PC-9 (cell line): ENCODE data around the gene SLC16A4. TPM values are rescaled to one million over a fixed set of nuclear protein-coding genes. Genes with fewer than 3 reads are reported as not detected.

Source experiments
- BruUV-seq: library from RNA; stranded (reverse); fragments of 400-500 nt; replicated peaks from 2 replicates; lab custom pipeline; 2021; lab: Mats Ljungman, UMichigan
- CTCF ChIA-PET: fragments of 300-600 bp; sonication (Branson Sonifier 250); formaldehyde crosslinking; loops from one replicate; lab custom pipeline; 2022; ENCODE audit warnings: antibody characterized with exemption; lab: Charles Lee
- POLR2A ChIA-PET: fragments of 300-600 bp; sonication (Branson Sonifier 250); formaldehyde crosslinking; loops from one replicate; lab custom pipeline; 2022; ENCODE audit warnings: antibody characterized with exemption; ENCODE audit not compliant: unreplicated experiment; lab: Charles Lee
- DNase-seq, 2 experiments: peaks; one replicate each; pipeline versions ENCODE4 v3.0.0 to v3.0.0-alpha.2; 2015 to 2022; ENCODE audit warnings: mixed read lengths in 1 of 2
- H2AFZ ChIP-seq: fragments of 200-600 bp; sonication (generic); 2 replicates; pipeline ENCODE4 v1.8.1; 2017; ENCODE audit warnings: antibody characterized with exemption
- H3F3A ChIP-seq: fragments of 200-600 bp; sonication (generic); 2 replicates; pipeline ENCODE4 v1.8.1; 2017; ENCODE audit warnings: antibody characterized with exemption, mild to moderate bottlenecking, low read depth; ENCODE audit not compliant: insufficient read depth
- H3K27ac ChIP-seq: fragments of 200-600 bp; sonication (generic); 2 replicates; pipeline ENCODE4 v1.6.1; 2016; ENCODE audit warnings: mixed run types
- H3K27me3 ChIP-seq: fragments of 200-600 bp; sonication (generic); 2 replicates; pipeline ENCODE4 v1.6.1; 2016; ENCODE audit warnings: low read depth, mixed run types; ENCODE audit not compliant: insufficient read depth
- H3K36me3 ChIP-seq: fragments of 200-600 bp; sonication (generic); 2 replicates; pipeline ENCODE4 v1.6.1; 2016; ENCODE audit warnings: low read depth, mixed run types
- H3K4me1 ChIP-seq: fragments of 200-600 bp; sonication (generic); replicated peaks from 2 replicates; pipeline ENCODE4 v1.6.1; 2016; ENCODE audit warnings: mixed run types; ENCODE audit not compliant: insufficient read depth
- H3K4me2 ChIP-seq: fragments of 200-600 bp; sonication (generic); 2 replicates; pipeline ENCODE4 v1.6.1; 2017; ENCODE audit warnings: mixed run types
- H3K4me3 ChIP-seq: fragments of 200-600 bp; sonication (generic); 2 replicates; pipeline ENCODE4 v1.6.1; 2016; ENCODE audit warnings: mixed run types
- H3K79me2 ChIP-seq: fragments of 200-600 bp; sonication (generic); 2 replicates; pipeline ENCODE4 v1.6.1; 2017; ENCODE audit warnings: low read depth, mixed run types
- H3K9me2 ChIP-seq: fragments of 200-600 bp; sonication (generic); 2 replicates; pipeline ENCODE4 v1.8.1; 2017; ENCODE audit warnings: mild to moderate bottlenecking; ENCODE audit not compliant: insufficient read depth
- H3K9me3 ChIP-seq: fragments of 200-600 bp; sonication (generic); 2 replicates; pipeline ENCODE4 v1.8.1; 2016; ENCODE audit warnings: low read depth; ENCODE audit not compliant: insufficient read depth
- H4K20me1 ChIP-seq: fragments of 200-600 bp; sonication (generic); 2 replicates; pipeline ENCODE4 v1.8.1; 2017; ENCODE audit not compliant: insufficient read depth
- EZH2 ChIP-seq: fragments of 200-600 bp; sonication (generic); IDR thresholded peaks from 2 replicates; pipeline ENCODE4 v1.8.0; 2017; ENCODE audit warnings: antibody characterized with exemption, low read depth
- intact Hi-C: fragments of 100-400 bp; cut with micrococcal nuclease; formaldehyde crosslinking; loops from one replicate; pipeline ENCODE4 v1.10.0; 2022; ENCODE audit not compliant: unreplicated experiment
- total RNA-seq: library from RNA; stranded (reverse); gene quantifications from 2 replicates; pipeline ENCODE4 v1.2.3, GENCODE V29; 2021
- TF ChIP-seq, protein P1 (sequence below): fragments of 200-600 bp; sonication (generic); conservative IDR thresholded peaks from 2 replicates; pipeline ENCODE4 v1.6.1; 2017; ENCODE audit warnings: mixed run types, antibody characterized with exemption, mild to moderate bottlenecking, moderate library complexity

SLC16A4 gene
- total RNA-seq, 1 experiment from 2014 or later, result 32.7 TPM

DNA sequence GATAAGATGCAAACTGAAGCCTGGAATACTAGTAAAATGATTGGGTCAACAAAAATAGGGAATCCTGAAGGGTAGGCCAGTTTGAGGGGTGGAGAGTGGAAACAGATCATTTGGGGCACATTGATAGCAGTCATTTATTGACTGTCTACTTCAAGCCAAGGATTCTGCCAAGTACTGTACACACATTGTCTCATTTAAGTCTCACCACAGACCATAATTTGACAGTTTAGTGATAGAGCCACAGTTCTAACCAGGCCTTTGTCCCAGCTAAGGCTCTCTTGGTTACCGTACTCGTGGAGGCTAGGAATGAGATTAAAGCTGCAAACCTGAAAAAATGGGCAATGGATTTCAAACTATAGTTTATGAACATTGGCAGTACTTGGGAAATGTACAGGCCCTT lies 40.5 kb downstream of the SLC16A4 start:
- Histone ChIP-seq H3K27ac (peak overlapping the region; percentile 5; the same call in 1 of the 2 replicates), H2AFZ (no peak overlapping the region), H3K27me3 (no peaks in the 10 kb centered on the region), H3K4me3 (no peak overlapping the region), H3K4me1 (peaks cover 78% of the 10 kb centered on the region), H3K9me2 (no peaks in the 10 kb centered on the region), H3K9me3 (no peaks in the 10 kb centered on the region), H3K79me2 (peaks cover 100% of the 10 kb centered on the region), H3K4me2 (peak overlapping the region; percentile 5; the same call in 1 of the 2 replicates), H3K36me3 (peaks cover 61% of the 10 kb centered on the region), H4K20me1 (peaks cover 56% of the 10 kb centered on the region), H3F3A (peaks cover 30% of the 10 kb centered on the region)
- no TSS peak for BruUV-seq
- ChIA-PET POLR2A (interaction anchor here (0.6 kb wide), 1 partner anchor 17 kb away, joined by 3 read pairs; no protein-coding TSS in a partner anchor), CTCF (interaction anchor here (1.0 kb wide), 1 partner anchor 142 kb away, joined by 3 read pairs; no protein-coding TSS in a partner anchor)
- DNase-seq, result no peak
- TF ChIP-seq, protein P1, sequence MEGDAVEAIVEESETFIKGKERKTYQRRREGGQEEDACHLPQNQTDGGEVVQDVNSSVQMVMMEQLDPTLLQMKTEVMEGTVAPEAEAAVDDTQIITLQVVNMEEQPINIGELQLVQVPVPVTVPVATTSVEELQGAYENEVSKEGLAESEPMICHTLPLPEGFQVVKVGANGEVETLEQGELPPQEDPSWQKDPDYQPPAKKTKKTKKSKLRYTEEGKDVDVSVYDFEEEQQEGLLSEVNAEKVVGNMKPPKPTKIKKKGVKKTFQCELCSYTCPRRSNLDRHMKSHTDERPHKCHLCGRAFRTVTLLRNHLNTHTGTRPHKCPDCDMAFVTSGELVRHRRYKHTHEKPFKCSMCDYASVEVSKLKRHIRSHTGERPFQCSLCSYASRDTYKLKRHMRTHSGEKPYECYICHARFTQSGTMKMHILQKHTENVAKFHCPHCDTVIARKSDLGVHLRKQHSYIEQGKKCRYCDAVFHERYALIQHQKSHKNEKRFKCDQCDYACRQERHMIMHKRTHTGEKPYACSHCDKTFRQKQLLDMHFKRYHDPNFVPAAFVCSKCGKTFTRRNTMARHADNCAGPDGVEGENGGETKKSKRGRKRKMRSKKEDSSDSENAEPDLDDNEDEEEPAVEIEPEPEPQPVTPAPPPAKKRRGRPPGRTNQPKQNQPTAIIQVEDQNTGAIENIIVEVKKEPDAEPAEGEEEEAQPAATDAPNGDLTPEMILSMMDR, result no peak
- TF ChIP-seq EZH2, result no peak
- intact Hi-C loops, result no loop called here

DNA sequence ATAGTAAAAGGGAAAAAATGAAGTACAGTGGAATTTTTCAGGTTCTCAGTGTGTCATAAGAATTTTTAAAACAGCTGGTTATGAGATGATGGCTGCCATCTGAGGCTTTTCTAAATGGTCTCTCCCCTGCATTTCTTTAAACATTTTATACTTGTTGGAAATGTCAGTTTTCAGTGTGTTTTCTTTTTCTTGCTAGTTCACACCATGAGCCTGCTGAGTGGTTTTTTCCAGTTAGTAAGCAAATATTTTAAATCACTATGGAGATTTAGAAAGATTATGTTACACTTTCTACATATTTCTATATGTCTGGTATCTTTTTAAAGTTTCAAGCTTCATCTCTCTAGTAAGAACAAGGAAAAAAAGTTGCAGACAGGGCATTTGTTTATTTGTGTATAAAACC lies 42.1 kb downstream of the SLC16A4 start:
- Histone ChIP-seq H3K79me2 (peaks cover 100% of the 10 kb centered on the region), H2AFZ (no peak overlapping the region), H4K20me1 (peaks cover 72% of the 10 kb centered on the region), H3K27me3 (no peaks in the 10 kb centered on the region), H3K4me1 (peaks cover 81% of the 10 kb centered on the region), H3K4me3 (no peak overlapping the region), H3K36me3 (peaks cover 73% of the 10 kb centered on the region), H3K9me3 (no peaks in the 10 kb centered on the region), H3K4me2 (peak overlapping the region; percentile 41), H3K27ac (peak overlapping the region; percentile 0; the same call in 1 of the 2 replicates), H3K9me2 (no peaks in the 10 kb centered on the region), H3F3A (peaks cover 18% of the 10 kb centered on the region; the same call in 1 of the 2 replicates)
- no peak for DNase-seq
- intact Hi-C loops, result no loop called here
- BruUV-seq, result no TSS peak
- ChIA-PET POLR2A (interaction anchor here (0.5 to 0.6 kb wide), 3 partner anchors 9 to 59 kb away, joined by 3 read pairs; partner anchors contain the start of gene LAMTOR5), CTCF (interaction anchor here (0.5 kb wide), 1 partner anchor 15 kb away, joined by 4 read pairs; no protein-coding TSS in a partner anchor)
- no peak for TF ChIP-seq EZH2
- TF ChIP-seq, protein P1, result no peak

DNA sequence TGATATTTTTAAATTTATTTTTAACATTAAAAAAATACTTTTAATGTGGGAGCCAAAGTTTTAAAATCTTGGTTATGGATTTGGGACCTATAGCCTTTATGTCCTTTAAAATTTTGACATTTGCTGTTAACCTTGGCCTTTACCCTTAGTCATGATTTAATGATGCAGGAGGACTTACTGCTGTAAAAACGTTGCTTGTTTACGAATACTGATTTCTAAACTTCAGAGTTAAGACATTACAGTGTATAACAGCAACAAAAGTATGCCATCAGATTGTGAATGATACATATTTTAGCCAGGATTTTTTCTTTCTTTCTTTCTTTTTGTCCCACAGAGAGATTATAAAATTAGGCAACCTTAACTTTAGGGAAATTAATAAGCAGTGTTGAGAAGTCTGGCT lies 42.8 kb downstream of the SLC16A4 start:
- peak overlapping the region; percentile 0; the same call in 1 of the 2 replicates for H3K27ac ChIP-seq
- peaks cover 80% of the 10 kb centered on the region for H3K36me3 ChIP-seq
- H3K4me1 ChIP-seq, result peaks cover 83% of the 10 kb centered on the region
- BruUV-seq, result no TSS peak
- DNase-seq, result no peak
- intact Hi-C loops, result no loop called here
- peaks cover 79% of the 10 kb centered on the region for H4K20me1 ChIP-seq
- no peaks in the 10 kb centered on the region for H3K9me2 ChIP-seq
- ChIA-PET CTCF (no interaction called here), POLR2A (no interaction called here)
- H3K4me3 ChIP-seq, result no peak overlapping the region
- H3K27me3 ChIP-seq, result no peaks in the 10 kb centered on the region
- H2AFZ ChIP-seq, result no peak overlapping the region
- TF ChIP-seq, protein P1, result no peak
- TF ChIP-seq EZH2, result no peak
- H3K79me2 ChIP-seq, result peaks cover 100% of the 10 kb centered on the region
- no peaks in the 10 kb centered on the region for H3K9me3 ChIP-seq
- H3K4me2 ChIP-seq, result peak overlapping the region; percentile 41
- H3F3A ChIP-seq, result peaks cover 13% of the 10 kb centered on the region; the same call in 1 of the 2 replicates
